Nephron (organoid): Measurements from ENCODE around the gene TLX3.

ENCODE experiments used
- H3K27ac Mint-ChIP-seq, 3 experiments: 2 replicates each; pipeline ENCODE4 v1.8.0; 2020; ENCODE audit warnings: mixed read lengths in 3 of 3, mild to moderate bottlenecking in 2 of 3, moderate library complexity in 1 of 3
- H3K27me3 Mint-ChIP-seq: 2 replicates; pipeline ENCODE4 v1.8.0; 2021; ENCODE audit warnings: low read depth, mild to moderate bottlenecking, moderate library complexity, mixed read lengths
- H3K36me3 Mint-ChIP-seq: 2 replicates; pipeline ENCODE4 v1.8.0; 2020; ENCODE audit warnings: low read depth, mixed read lengths
- H3K4me1 Mint-ChIP-seq: 2 replicates; pipeline ENCODE4 v1.8.0; 2020; ENCODE audit warnings: mixed read lengths
- H3K4me3 Mint-ChIP-seq, 3 experiments: 2 replicates each; pipeline ENCODE4 v1.8.0; 2020; ENCODE audit warnings: mild to moderate bottlenecking in 3 of 3, mixed read lengths in 3 of 3, moderate library complexity in 2 of 3
- H3K9me3 Mint-ChIP-seq: 2 replicates; pipeline ENCODE4 v1.8.0; 2020; ENCODE audit warnings: mixed read lengths
- TF ChIP-seq, protein P1 (sequence below), 3 experiments: fragments of 200-600 bp; sonication (generic); IDR thresholded peaks; one replicate each; pipeline ENCODE4 v1.5.0; 2021; ENCODE audit warnings: antibody characterized with exemption in 3 of 3; ENCODE audit not compliant: unreplicated experiment in 3 of 3

The TLX3 gene

GRCh38 chr5:171323007-171323406 lies 14.0 kb downstream of the TLX3 start:
- TF ChIP-seq, protein P1, sequence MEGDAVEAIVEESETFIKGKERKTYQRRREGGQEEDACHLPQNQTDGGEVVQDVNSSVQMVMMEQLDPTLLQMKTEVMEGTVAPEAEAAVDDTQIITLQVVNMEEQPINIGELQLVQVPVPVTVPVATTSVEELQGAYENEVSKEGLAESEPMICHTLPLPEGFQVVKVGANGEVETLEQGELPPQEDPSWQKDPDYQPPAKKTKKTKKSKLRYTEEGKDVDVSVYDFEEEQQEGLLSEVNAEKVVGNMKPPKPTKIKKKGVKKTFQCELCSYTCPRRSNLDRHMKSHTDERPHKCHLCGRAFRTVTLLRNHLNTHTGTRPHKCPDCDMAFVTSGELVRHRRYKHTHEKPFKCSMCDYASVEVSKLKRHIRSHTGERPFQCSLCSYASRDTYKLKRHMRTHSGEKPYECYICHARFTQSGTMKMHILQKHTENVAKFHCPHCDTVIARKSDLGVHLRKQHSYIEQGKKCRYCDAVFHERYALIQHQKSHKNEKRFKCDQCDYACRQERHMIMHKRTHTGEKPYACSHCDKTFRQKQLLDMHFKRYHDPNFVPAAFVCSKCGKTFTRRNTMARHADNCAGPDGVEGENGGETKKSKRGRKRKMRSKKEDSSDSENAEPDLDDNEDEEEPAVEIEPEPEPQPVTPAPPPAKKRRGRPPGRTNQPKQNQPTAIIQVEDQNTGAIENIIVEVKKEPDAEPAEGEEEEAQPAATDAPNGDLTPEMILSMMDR (IDR thresholded peaks at IDR 0.05; ENCODE audit: unreplicated experiment in 3 of 3) = no peak
- Mint-ChIP-seq H3K36me3 (no peaks in the 10 kb centered on the region), H3K27ac (no peak overlapping the region), H3K27me3 (peaks cover 100% of the 10 kb centered on the region), H3K9me3 (no peaks in the 10 kb centered on the region), H3K4me3 (no peak overlapping the region), H3K4me1 (no peaks in the 10 kb centered on the region)

DNA sequence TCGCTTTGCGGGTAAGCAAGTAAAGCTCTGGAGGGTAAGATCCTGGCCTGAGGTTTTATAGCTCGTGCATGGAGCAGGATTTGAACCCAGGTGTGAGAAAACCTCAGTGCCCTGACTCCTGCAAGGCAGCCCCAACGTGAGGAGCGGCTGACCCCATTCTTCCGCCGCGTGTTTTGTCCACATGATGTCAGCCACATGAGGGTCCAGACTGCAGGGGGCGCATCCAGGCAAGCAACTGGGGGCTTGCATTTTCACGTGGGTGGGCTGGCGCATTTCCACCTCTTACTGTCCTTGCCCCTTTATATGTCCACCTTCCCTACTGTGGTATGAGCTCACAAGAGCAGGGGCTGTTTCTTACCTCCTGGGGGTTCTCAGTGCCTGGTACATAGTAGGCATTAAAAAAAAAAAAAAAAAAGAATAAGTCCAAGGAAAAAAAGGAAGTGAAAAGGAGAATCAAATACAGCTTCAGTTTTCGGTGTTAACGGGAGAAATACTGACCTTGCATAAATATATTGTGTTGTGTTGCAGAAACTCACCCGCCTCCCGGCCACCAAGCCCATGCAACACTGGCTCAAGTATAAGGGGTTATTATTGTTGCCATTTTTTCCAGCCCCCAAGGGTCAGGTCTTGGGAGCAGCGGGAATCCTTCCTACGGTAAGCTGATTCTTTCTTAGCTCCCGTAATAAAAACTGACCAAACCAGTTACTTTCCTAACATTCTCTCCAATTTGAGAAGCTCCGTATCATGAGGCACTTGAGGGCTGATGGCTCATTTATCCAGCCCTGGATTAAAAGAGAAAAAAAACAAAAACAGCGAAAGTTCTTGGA lies 15.0 kb downstream of the TLX3 start:
- Mint-ChIP-seq H3K4me1 (no peaks in the 10 kb centered on the region), H3K9me3 (no peaks in the 10 kb centered on the region), H3K36me3 (no peaks in the 10 kb centered on the region), H3K4me3 (no peak overlapping the region), H3K27me3 (peaks cover 99% of the 10 kb centered on the region), H3K27ac (no peak overlapping the region)
- TF ChIP-seq, protein P1 (IDR thresholded peaks at IDR 0.05; ENCODE audit: unreplicated experiment in 3 of 3) = no peak

DNA sequence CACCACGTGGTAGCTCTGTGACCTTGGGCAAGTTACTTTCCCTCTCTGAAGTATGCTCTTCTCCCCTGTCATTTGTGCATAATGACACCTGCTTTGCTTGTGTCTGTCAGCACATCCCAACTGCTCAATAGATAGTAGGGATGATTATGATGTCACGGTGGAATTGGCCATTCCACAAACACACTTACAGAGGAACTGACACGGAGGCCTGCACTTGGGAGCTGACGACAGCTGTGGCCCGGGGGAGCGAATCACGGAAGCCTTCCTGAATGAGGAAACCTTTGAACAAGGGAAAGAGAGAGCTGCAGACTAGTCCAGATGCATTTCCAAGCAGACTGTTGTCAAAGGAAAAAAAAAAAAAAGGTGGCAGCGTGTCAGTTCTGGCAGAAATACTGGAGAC lies 21.0 kb downstream of the TLX3 start:
- TF ChIP-seq, protein P1 (IDR thresholded peaks at IDR 0.05; ENCODE audit: unreplicated experiment in 3 of 3) = no peak
- Mint-ChIP-seq H3K27ac (no peak overlapping the region), H3K4me1 (no peaks in the 10 kb centered on the region), H3K27me3 (peaks cover 96% of the 10 kb centered on the region), H3K4me3 (no peak overlapping the region), H3K36me3 (no peaks in the 10 kb centered on the region), H3K9me3 (no peaks in the 10 kb centered on the region)

DNA sequence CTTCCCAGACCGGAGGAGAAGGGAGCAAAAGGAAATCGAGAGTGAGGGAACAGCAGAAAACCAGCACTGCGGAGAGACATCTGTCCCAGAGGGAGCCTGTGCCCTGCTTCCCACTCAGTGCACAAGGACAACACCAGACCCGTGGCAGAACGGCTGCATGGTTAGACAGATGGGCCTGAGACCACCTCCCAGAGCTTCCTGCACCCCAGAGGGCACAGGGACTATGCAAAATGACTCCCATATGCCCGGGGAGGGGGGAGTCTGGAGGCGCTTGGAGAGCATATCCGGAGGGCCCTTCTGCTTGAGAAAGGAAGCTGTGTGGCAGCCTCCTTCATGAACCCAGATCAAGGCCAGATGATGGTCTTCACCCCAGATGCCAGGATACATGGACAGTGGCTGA lies 26.6 kb downstream of the TLX3 start:
- no peak overlapping the region for H3K27ac Mint-ChIP-seq
- H3K9me3 Mint-ChIP-seq = no peaks in the 10 kb centered on the region
- H3K4me1 Mint-ChIP-seq = no peaks in the 10 kb centered on the region
- TF ChIP-seq, protein P1 (IDR thresholded peaks at IDR 0.05; ENCODE audit: unreplicated experiment in 3 of 3) = no peak
- no peak overlapping the region for H3K4me3 Mint-ChIP-seq
- no peaks in the 10 kb centered on the region for H3K36me3 Mint-ChIP-seq
- peaks cover 86% of the 10 kb centered on the region for H3K27me3 Mint-ChIP-seq

DNA sequence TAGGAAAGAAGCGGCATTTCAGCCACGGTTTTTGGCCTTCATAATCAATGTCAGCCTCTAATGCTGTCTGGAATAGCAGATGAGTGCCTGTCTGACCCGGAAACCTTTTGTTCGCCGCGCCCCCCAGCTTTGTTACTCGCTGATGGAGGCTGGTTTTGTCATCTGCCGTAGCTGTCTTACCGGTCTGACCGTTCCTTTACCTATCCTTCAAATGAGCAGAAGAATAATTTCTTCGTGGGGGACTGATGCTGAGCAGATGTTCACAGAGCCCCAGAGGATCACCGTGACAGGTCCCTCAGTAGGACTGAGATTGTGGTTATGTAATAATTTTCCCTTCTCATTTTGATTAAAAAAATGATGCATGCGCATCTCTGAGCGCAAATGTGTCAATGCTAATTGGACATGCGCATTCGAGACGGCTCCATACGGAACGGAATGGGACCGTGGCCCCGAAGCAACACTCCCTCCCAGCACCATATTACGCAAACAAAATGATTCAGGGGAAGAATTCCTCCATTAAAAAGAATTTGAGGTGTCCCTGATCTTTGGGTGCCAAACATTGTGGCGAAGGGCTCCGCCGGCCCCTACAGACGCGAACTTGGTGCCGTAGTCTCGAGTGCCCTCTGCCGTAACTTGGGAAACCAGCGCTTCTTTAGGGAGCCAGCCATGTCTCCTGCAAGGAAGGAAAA lies 27.6 kb downstream of the TLX3 start:
- peaks cover 80% of the 10 kb centered on the region for H3K27me3 Mint-ChIP-seq
- H3K4me1 Mint-ChIP-seq = no peaks in the 10 kb centered on the region
- H3K27ac Mint-ChIP-seq = no peak overlapping the region
- H3K4me3 Mint-ChIP-seq = peak overlapping the region; percentile 75 to 78 (median 77)
- no peaks in the 10 kb centered on the region for H3K9me3 Mint-ChIP-seq
- H3K36me3 Mint-ChIP-seq = no peaks in the 10 kb centered on the region
- TF ChIP-seq, protein P1 (IDR thresholded peaks at IDR 0.05; ENCODE audit: unreplicated experiment in 3 of 3) = peak; percentile 72 to 82 (median 74)
